Chondrocyte (in vitro differentiated cells): Measurements from ENCODE around the gene ZBED1. TPM values are rescaled to one million over a fixed set of nuclear protein-coding genes. Genes with fewer than 3 reads are reported as not detected.
"Not testable (repeated sequence)": the region's sequence is repeated elsewhere in the genome, so short reads cannot be mapped to it uniquely, and the experiment has no call there.

Experiments used
- DNase-seq: peaks from one replicate; pipeline ENCODE4 v3.0.0; 2021; ENCODE audit warnings: mixed read lengths, low spot score
- H3K27ac Mint-ChIP-seq: one replicate; pipeline ENCODE4 v1.8.0; 2021; ENCODE audit warnings: mild to moderate bottlenecking, moderate library complexity, mixed read lengths; ENCODE audit not compliant: unreplicated experiment
- H3K27me3 Mint-ChIP-seq: 2 replicates; pipeline ENCODE4 v1.8.0; 2021; ENCODE audit warnings: low read depth, mixed read lengths
- H3K36me3 Mint-ChIP-seq: 2 replicates; pipeline ENCODE4 v1.8.0; 2021; ENCODE audit warnings: low read depth, mixed read lengths
- H3K4me1 Mint-ChIP-seq: 2 replicates; pipeline ENCODE4 v1.8.0; 2021; ENCODE audit warnings: low read depth, mild to moderate bottlenecking, mixed read lengths
- H3K4me3 Mint-ChIP-seq: one replicate; pipeline ENCODE4 v1.8.0; 2021; ENCODE audit warnings: mild to moderate bottlenecking, moderate library complexity, mixed read lengths; ENCODE audit not compliant: unreplicated experiment
- H3K9me3 Mint-ChIP-seq: 2 replicates; pipeline ENCODE4 v1.8.0; 2021; ENCODE audit warnings: low read depth, mixed read lengths
- CTCF ChIP-seq: fragments of 200-600 bp; sonication (generic); IDR thresholded peaks from 2 replicates; pipeline ENCODE4 v1.5.0; 2021; ENCODE audit warnings: antibody characterized with exemption, mild to moderate bottlenecking, moderate library complexity
- total RNA-seq: library from RNA; stranded (reverse); gene quantifications from 3 replicates; pipeline ENCODE4 v1.2.1, GENCODE V29; 2021

ZBED1 gene
- total RNA-seq, 1 donor from 2014 or later = 40.1 TPM

DNA sequence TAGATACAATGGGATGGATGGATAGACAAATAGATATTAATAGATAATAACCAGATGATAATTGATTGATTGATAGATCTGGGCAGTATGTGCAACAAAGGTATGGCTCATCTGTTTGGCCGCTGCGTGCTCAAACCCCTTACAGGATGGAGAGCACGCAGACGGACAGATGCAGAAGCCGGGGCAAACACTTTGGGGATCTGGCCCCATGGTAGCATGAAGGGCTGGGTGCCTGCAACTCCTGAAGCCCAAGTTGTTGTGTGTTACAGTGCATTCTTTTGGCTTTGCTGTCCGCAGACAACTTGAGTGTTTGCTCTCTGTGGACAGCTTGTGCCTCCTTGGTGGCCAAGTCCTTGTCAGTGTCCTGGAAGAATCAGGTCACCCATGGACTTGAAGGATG, 10.6 kb upstream of the ZBED1 start:
- no peak for DNase-seq
- Mint-ChIP-seq H3K27me3 (peaks cover 18% of the 10 kb centered on the region), H3K4me3 (no peak overlapping the region), H3K27ac (no peak overlapping the region), H3K9me3 (no peaks in the 10 kb centered on the region), H3K36me3 (peaks cover 2% of the 10 kb centered on the region), H3K4me1 (no peaks in the 10 kb centered on the region)
- TF ChIP-seq CTCF = no peak

DNA sequence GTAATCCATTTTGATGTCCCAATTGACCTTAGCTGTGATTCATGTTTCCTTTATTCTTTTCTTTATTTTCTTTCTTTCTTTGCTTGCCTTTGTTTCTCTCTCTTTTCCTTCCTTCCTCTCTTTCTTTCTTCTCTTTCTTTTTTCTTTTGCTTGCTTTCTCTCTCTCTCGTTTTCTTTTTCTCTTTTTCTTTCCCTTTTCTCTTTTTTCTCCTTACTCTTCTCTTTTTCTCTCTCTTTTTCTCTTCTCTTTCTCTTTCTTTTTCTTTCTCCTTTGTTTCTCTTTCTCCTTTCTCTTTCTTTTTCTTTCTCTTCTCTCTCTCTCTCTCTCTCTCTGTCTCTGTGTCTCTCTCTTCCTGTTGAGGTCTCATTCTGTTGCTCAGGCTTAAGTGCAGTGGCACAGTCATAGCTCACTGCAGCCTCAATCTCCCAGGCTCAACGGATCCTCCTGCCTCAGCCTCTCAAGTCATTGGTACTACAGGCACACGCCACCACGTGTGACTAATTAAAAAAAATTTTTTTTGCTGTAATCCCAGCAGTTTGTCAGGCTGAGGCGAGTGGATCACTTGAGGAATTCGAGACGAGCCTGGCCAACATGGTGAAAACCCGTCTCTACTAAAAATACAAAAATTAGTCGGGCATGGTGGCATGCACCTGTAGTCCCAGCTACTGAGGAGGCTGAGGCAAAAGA, 8.0 kb upstream of the ZBED1 start:
- H3K27ac Mint-ChIP-seq = no peak overlapping the region
- H3K27me3 Mint-ChIP-seq = peaks cover 12% of the 10 kb centered on the region
- no peaks in the 10 kb centered on the region for H3K9me3 Mint-ChIP-seq
- peak; percentile 7 for DNase-seq
- H3K4me3 Mint-ChIP-seq = no peak overlapping the region
- peaks cover 2% of the 10 kb centered on the region for H3K36me3 Mint-ChIP-seq
- no peak for TF ChIP-seq CTCF
- H3K4me1 Mint-ChIP-seq = no peaks in the 10 kb centered on the region

GRCh38 chrX:2507904-2508627, 7.3 kb upstream of the ZBED1 start:
- no peaks in the 10 kb centered on the region for H3K4me1 Mint-ChIP-seq
- no peak for TF ChIP-seq CTCF
- DNase-seq = peak; percentile 36
- H3K27me3 Mint-ChIP-seq = peaks cover 12% of the 10 kb centered on the region
- H3K27ac Mint-ChIP-seq = no peak overlapping the region
- no peaks in the 10 kb centered on the region for H3K9me3 Mint-ChIP-seq
- peaks cover 2% of the 10 kb centered on the region for H3K36me3 Mint-ChIP-seq
- no peak overlapping the region for H3K4me3 Mint-ChIP-seq

- Mint-ChIP-seq H3K4me1 (no peaks in the 10 kb centered on the region), H3K4me3 (no peak overlapping the region), H3K36me3 (peaks cover 2% of the 10 kb centered on the region), H3K27me3 (peaks cover 12% of the 10 kb centered on the region), H3K9me3 (no peaks in the 10 kb centered on the region), H3K27ac (no peak overlapping the region)
- DNase-seq = no peak
- TF ChIP-seq CTCF = no peak
These were observed 6.4 kb upstream of the ZBED1 start for GRCh38 chrX:2507196-2507595.

GRCh38 chrX:2505341-2505740, 4.6 kb upstream of the ZBED1 start:
- not testable (repeated sequence) for H3K27ac Mint-ChIP-seq, H3K4me1 Mint-ChIP-seq, H3K36me3 Mint-ChIP-seq, H3K27me3 Mint-ChIP-seq, H3K9me3 Mint-ChIP-seq, H3K4me3 Mint-ChIP-seq
- DNase-seq = peak; percentile 14
